RCC 7860 (cell line): ENCODE results near the gene ARAP1.
A peak's percentile ranks its signal among the peaks of the same experiment; 100 is the strongest.

Experiments used
- DNase-seq: peaks from one replicate; pipeline ENCODE4 v3.0.0-alpha.2; 2015; ENCODE audit warnings: low spot score
- FAIRE-seq: peaks from 2 replicates; lab custom pipeline; 2012; peaks lifted over from hg19 to GRCh38; lab: Jason Lieb, UNC

The ARAP1 gene

GRCh38 chr11:72646024-72646423, 106.2 kb downstream of the ARAP1 start:
- FAIRE-seq (no peak), DNase-seq (no peak)

- FAIRE-seq (peak; percentile 62), DNase-seq (peak; percentile 83)
These were observed 108.7 kb downstream of the ARAP1 start for GRCh38 chr11:72643547-72643946.

- DNase-seq (no peak), FAIRE-seq (no peak)
These were observed 109.2 kb downstream of the ARAP1 start for GRCh38 chr11:72642884-72643522.

GRCh38 chr11:72642043-72642883, 109.9 kb downstream of the ARAP1 start:
- DNase-seq: no peak

GRCh38 chr11:72641522-72642042, 110.6 kb downstream of the ARAP1 start:
- DNase-seq (no peak), FAIRE-seq (no peak)

More at GRCh38 chr11:72642043-72642883, 109.9 kb downstream of the ARAP1 start:
- no peak for FAIRE-seq

- DNase-seq (no peak), FAIRE-seq (no peak)
These were observed 112.5 kb downstream of the ARAP1 start for GRCh38 chr11:72639502-72640375.

DNA sequence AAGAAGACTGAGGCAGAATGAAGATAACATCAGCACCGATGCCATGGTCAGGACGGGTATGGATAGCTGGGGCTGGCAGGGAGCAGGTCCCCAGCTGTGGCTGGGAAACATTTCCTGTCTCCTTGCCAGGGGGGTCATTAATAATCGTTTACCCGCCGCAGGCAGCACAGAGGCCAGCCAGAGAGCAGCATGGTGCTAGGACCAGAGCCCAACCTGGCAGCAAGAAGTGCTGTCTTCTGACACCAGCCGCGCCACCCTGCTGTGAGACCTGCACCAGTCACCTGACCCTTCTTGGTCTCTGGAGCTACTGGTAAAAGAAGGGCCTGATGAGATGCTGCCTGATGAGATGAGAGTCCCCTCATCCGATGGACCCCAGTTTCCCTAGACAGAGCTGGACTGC, 114.3 kb downstream of the ARAP1 start:
- DNase-seq (no peak), FAIRE-seq (no peak)

- no peak for DNase-seq
These were observed 115.0 kb downstream of the ARAP1 start for GRCh38 chr11:72637198-72637597.

GRCh38 chr11:72636376-72636775, 115.8 kb downstream of the ARAP1 start:
- no peak for FAIRE-seq

More at GRCh38 chr11:72637198-72637597, 115.0 kb downstream of the ARAP1 start:
- FAIRE-seq: no peak

DNA sequence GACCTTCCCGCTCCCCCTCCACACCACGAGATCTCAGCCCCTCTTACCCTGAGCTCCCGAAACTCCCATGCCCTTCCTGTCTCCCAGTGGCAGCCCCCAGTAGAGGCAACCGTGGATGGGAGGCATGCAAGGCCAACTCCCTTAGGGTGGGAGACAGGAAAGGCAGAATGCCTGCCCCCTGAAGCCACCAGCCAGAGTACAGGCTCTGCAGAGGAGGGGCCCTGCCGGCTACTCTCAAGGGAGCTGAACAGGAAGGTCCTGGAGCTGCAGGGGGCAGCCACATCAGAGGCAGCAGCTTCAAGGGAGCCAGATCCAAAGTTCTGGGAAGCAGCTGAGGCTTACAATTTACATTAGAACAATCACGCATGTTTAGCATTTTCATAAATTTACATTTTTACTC, 116.3 kb downstream of the ARAP1 start:
- FAIRE-seq: no peak
- no peak for DNase-seq

More at GRCh38 chr11:72636376-72636775, 115.8 kb downstream of the ARAP1 start:
- DNase-seq: no peak

DNA sequence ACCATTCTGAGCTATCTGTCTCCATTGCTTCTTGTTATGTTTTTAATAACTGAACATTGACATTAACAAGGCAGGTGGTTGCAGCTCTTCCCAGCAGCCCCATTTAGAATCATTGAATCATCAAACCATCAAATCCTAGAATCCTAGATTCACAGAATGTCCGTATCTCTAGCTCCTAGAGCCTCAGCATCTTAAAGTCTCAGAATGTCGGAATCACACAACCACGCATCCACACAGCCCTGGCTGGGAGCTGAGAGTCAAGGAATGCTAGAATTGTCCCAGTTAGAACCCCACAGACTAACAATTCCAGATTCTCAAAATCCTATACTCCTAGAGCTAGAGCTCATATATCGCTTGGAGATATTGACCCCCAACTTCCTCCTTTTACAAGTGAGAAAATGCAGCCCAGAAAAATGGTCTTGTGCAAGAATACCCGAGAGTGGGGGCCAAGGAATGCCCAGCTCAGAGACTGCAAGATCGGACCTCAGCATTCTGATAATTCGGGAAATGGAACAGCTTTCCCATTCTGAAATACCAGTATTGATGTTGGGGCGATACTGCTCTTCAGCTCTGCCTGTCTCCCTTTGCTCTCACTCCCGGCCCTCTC, 116.8 kb downstream of the ARAP1 start:
- DNase-seq (no peak), FAIRE-seq (no peak)
